Adrenal gland (tissue), 5 donors: Measurements from ENCODE around the gene UBE3B.

Source experiments
- CTCF ChIP-seq, 6 experiments: fragments of 450-650 bp in 4 of 6; fragments of 200-600 bp in 2 of 6; sonication (generic) in 1 of 6; IDR thresholded peaks; 1 replicate in 5 of 6; 2 replicates in 1 of 6; pipeline versions ENCODE4 v1.5.1 to v1.8.0; 2016 to 2021; ENCODE audit warnings: antibody characterized with exemption in 6 of 6, mild to moderate bottlenecking in 2 of 6, moderate library complexity in 1 of 6
- POLR2A ChIP-seq, 2 donors: fragments of 450-650 bp; IDR thresholded peaks; one replicate each; pipeline ENCODE4 v1.6.1; 2017; ENCODE audit warnings: antibody characterized with exemption in 2 of 2, mild to moderate bottlenecking in 2 of 2, moderate library complexity in 1 of 2
- donor health status: DM: no; HTN: no; CAD: no.

DNA sequence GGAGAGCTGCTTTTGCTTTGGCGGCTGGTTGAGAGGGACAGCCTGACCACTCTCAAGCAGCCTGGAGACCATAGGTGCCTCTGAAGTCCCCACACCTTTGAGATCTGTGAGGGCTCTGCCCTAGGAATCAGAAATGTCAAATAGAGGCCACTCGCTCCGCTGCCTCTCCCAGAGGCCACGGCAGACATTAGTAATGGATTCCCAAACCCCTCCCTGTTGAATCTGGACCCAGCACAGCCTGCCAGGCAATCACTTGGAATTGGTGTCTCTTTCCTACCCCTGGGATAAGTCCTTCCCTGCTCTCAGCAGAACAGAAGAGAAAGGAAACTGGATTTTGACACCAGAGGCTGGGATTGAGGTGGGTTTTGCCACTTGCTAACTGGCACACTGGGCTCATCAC, 70.8 kb downstream of the UBE3B start:
- TF ChIP-seq CTCF (IDR thresholded peaks at IDR 0.05) (no peak), POLR2A (IDR thresholded peaks at IDR 0.05) (no peak)
